Skeletal muscle satellite cell (primary cell): ENCODE results near the gene NEUROD4.

ENCODE experiments used
- H3K27me3 ChIP-seq: 2 replicates; pipeline ENCODE4 v1.7.0; 2013; ENCODE audit warnings: low read length; ENCODE audit not compliant: control insufficient read depth, insufficient read depth
- H3K36me3 ChIP-seq: 2 replicates; pipeline ENCODE4 v1.7.0; 2013; ENCODE audit warnings: mild to moderate bottlenecking, control low read depth, low read length; ENCODE audit not compliant: insufficient read depth
- H3K4me1 ChIP-seq: 2 replicates; pipeline ENCODE4 v1.7.0; 2013; ENCODE audit warnings: low read length; ENCODE audit not compliant: control insufficient read depth, insufficient read depth
- H3K4me2 ChIP-seq: 2 replicates; pipeline ENCODE4 v1.7.0; 2013; ENCODE audit warnings: mild to moderate bottlenecking, low read length
- H3K4me3 ChIP-seq: 2 replicates; pipeline ENCODE4 v1.7.0; 2013; ENCODE audit warnings: low read length
- H3K9ac ChIP-seq: 2 replicates; pipeline ENCODE4 v1.7.0; 2013; ENCODE audit warnings: mild to moderate bottlenecking, low read depth, low read length, moderate library complexity
- H3K9me3 ChIP-seq: replicated peaks from 2 replicates; pipeline ENCODE4 v1.7.0; 2013; ENCODE audit warnings: mild to moderate bottlenecking, control low read depth, low read length

The NEUROD4 gene

DNA sequence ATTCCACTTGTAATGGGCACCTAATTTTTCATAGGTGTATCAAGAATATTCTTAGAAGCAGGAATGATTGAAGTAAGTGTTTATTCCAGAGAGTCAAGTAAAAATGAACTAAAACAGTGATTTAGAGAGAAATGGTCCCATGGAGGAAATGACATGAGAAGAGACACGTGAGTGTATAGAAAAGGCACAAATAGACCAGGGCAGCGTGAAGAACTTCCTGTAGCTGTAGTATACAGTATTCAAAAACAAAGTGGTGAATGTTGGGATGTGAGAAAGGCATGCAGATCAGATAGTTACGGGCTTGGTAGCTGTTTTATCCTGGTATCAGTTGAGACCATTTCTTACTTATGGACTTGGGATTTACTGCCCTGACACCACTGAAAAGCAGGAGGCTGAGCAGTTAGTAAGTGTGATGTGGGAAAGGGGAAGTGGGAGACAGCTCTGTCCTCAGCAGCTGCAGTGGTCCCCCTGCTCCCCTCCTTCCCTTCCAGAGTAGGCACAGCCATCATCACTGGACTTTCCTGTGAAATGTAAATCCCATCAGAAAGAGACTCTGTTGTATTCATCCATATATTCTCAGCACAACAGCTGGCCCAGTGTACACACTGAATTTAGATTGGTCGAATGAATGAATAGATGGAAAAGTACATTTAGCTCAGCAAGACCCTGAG, 18.4 kb upstream of the NEUROD4 start:
- H3K9ac ChIP-seq, result no peak overlapping the region
- no peaks in the 10 kb centered on the region for H3K9me3 ChIP-seq
- no peaks in the 10 kb centered on the region for H3K36me3 ChIP-seq
- H3K4me1 ChIP-seq, result no peaks in the 10 kb centered on the region
- peaks cover 22% of the 10 kb centered on the region for H3K27me3 ChIP-seq
- no peak overlapping the region for H3K4me3 ChIP-seq
- no peak overlapping the region for H3K4me2 ChIP-seq

- Histone ChIP-seq H3K36me3 (no peaks in the 10 kb centered on the region), H3K4me2 (no peak overlapping the region), H3K9ac (no peak overlapping the region), H3K9me3 (no peaks in the 10 kb centered on the region), H3K4me1 (no peaks in the 10 kb centered on the region), H3K4me3 (no peak overlapping the region), H3K27me3 (peaks cover 14% of the 10 kb centered on the region)
Observed at GRCh38 chr12:55002355-55002754, 17.4 kb upstream of the NEUROD4 start.

- H3K4me3 ChIP-seq, result no peak overlapping the region
- no peaks in the 10 kb centered on the region for H3K27me3 ChIP-seq
- H3K9me3 ChIP-seq, result no peaks in the 10 kb centered on the region
- no peak overlapping the region for H3K4me2 ChIP-seq
- H3K4me1 ChIP-seq, result no peaks in the 10 kb centered on the region
- H3K9ac ChIP-seq, result no peak overlapping the region
- no peaks in the 10 kb centered on the region for H3K36me3 ChIP-seq
Observed at GRCh38 chr12:55008944-55009585, 10.7 kb upstream of the NEUROD4 start.

DNA sequence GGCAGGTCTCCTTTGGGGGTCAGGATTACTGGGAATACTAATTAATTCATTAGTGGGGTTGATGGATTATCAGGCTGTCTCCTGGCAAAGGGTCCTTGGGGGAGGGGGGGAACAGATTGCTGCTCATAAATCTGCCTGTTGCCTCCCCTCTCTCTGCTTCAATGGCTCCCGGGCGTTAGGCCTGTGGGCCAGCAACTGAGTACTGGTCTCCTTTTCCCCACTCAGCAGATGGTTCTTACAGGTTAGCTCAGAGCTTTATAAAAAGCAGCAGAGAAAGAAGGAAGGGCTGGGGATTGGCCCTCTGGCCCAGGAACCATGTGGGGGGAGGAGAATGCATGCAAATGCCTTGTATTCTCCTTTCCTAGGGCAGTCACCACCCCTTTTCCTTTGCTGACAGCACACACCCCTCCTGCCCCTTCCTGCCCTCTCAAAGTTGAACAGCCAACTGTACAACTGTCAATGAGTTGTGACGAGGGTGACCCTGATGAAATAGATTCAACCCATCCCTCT, 2.3 kb upstream of the NEUROD4 start:
- H3K27me3 ChIP-seq, result peaks cover 11% of the 10 kb centered on the region

DNA sequence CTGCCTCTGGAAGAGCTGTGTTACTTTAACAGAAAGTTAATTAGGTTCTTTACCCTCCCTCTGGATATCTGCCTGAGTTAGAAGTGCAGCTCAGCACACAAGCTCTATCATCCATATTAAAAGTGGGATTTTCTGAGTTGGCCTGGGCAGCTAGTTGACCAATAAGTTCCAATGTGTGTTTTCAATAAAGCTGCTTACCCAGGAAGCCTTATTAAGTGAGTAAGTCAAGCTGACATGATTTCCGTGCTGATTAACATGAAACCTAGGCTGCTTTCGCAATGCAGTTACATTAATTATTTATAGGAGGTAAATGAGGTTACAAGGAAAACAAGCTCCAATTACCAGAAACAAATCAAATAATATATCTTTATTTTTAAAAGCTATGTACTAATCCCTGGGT, 4.8 kb downstream of the NEUROD4 start:
- H3K4me2 ChIP-seq, result no peak overlapping the region
- no peaks in the 10 kb centered on the region for H3K4me1 ChIP-seq
- no peak overlapping the region for H3K9ac ChIP-seq
- peaks cover 17% of the 10 kb centered on the region for H3K27me3 ChIP-seq
- no peak overlapping the region for H3K4me3 ChIP-seq
- H3K9me3 ChIP-seq, result no peaks in the 10 kb centered on the region
- no peaks in the 10 kb centered on the region for H3K36me3 ChIP-seq

More for the DNA sequence above, 2.3 kb upstream of the NEUROD4 start:
- Histone ChIP-seq H3K4me1 (no peaks in the 10 kb centered on the region), H3K9ac (no peak overlapping the region), H3K9me3 (no peaks in the 10 kb centered on the region), H3K4me2 (no peak overlapping the region), H3K36me3 (no peaks in the 10 kb centered on the region), H3K4me3 (no peak overlapping the region)

- Histone ChIP-seq H3K9me3 (no peaks in the 10 kb centered on the region), H3K27me3 (peaks cover 14% of the 10 kb centered on the region), H3K36me3 (no peaks in the 10 kb centered on the region), H3K4me2 (no peak overlapping the region), H3K4me3 (no peak overlapping the region), H3K9ac (no peak overlapping the region), H3K4me1 (no peaks in the 10 kb centered on the region)
Observed at GRCh38 chr12:55025508-55025907, 5.7 kb downstream of the NEUROD4 start.

- Histone ChIP-seq H3K9ac (no peak overlapping the region), H3K4me2 (no peak overlapping the region), H3K4me1 (no peaks in the 10 kb centered on the region), H3K36me3 (no peaks in the 10 kb centered on the region), H3K4me3 (no peak overlapping the region), H3K9me3 (no peaks in the 10 kb centered on the region), H3K27me3 (peaks cover 53% of the 10 kb centered on the region)
Observed at GRCh38 chr12:55034218-55034617, 14.4 kb downstream of the NEUROD4 start.

DNA sequence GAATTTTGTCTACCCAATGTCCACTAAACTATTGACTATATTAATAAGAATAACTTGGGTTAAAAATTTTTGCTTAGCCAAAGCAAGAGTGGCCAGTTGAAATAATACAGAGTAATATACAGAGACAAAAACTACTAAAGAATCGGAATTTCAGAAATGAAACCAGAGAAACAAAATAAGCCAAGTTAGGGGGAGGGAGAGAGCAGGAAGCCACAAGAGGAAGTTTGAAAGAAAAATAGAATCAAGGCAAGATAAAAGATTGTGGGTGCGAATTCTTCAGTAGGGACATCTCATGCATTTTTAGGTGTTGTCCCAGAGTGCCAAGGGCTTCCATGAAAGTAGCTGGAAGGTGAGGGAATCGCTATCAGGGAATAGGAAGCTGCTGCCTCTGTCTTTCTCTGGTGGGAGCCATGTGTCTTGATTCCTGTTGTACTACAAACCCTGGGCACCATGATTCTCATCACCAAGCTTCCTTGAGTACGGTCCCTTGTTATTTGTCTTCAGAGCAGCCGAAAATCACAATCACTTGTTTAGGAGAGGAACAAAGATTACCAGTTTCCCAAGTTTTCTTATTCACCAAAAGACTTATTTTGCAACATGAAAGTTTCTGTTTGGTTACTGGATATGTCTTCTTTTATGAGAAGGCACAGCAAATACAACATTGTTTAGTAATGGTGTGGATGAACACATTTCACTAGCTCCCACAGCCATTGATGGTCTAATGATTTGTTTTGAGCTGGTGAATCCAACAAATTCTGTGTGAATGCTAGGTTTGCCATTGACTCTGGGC, 16.7 kb downstream of the NEUROD4 start:
- no peaks in the 10 kb centered on the region for H3K4me1 ChIP-seq
- H3K27me3 ChIP-seq, result peaks cover 59% of the 10 kb centered on the region
- no peaks in the 10 kb centered on the region for H3K9me3 ChIP-seq
- H3K4me3 ChIP-seq, result no peak overlapping the region
- no peak overlapping the region for H3K9ac ChIP-seq
- no peaks in the 10 kb centered on the region for H3K36me3 ChIP-seq
- H3K4me2 ChIP-seq, result no peak overlapping the region

GRCh38 chr12:55037351-55037987, 17.7 kb downstream of the NEUROD4 start:
- peaks cover 57% of the 10 kb centered on the region for H3K27me3 ChIP-seq
- H3K4me3 ChIP-seq, result no peak overlapping the region
- no peaks in the 10 kb centered on the region for H3K9me3 ChIP-seq
- no peak overlapping the region for H3K9ac ChIP-seq
- no peaks in the 10 kb centered on the region for H3K4me1 ChIP-seq
- no peak overlapping the region for H3K4me2 ChIP-seq
- no peaks in the 10 kb centered on the region for H3K36me3 ChIP-seq

DNA sequence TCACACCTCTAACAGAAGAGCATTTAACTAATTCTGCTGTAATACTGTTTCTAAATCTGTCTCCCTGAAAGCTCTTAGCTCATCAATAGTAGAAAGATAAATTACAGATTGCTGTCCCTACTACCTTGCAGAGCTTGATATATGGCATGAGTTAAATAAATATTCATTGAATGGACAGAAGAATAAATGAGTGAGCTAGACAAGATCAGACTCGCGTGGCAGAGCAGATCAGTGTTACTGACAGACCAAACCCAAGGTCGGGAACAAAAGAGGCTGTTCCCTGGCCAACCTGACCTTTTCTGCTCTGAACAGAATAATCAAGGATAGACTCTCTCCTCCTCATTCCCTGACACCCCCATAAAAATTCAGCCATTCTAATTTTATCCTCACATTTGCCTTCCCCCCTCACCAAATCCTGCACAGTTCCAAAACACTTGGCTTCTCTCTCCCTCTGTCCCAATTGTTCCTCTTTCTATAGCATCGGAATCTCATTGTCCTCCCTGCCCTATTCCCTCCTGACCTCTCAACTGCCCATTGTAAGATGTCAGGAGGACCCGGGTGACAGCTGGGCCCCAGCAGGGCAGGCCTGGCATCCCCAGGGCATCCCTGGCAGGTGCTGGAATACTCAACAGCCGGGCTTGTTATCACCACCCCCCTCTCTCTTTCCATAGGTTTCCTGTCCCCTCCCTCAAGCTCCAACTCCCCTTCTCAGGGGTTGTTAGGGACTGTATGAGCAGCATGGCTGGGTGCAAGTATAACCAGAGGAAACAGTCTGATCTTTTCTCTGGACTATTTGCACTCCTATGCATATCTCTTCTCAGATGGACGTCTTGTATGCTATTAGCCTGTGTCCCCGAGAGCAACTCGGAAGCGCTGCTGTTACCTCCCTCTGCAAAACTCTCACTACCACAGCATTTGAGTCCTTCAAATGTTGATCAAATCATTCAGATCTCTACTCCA, 19.9 kb downstream of the NEUROD4 start:
- Histone ChIP-seq H3K36me3 (no peaks in the 10 kb centered on the region), H3K9me3 (no peaks in the 10 kb centered on the region), H3K4me3 (no peak overlapping the region), H3K4me2 (no peak overlapping the region), H3K9ac (no peak overlapping the region), H3K4me1 (no peaks in the 10 kb centered on the region), H3K27me3 (peaks cover 40% of the 10 kb centered on the region)
